GM21825 (cell line): ENCODE measurements around the gene ELAC1.

Source experiments
- ATAC-seq: cut with Tn5 transposase; IDR thresholded peaks from one replicate; pipeline ENCODE4 v1.9.1; 2021; ENCODE audit warnings: mild to moderate bottlenecking, moderate library complexity; ENCODE audit not compliant: unreplicated experiment

Gene ELAC1

DNA sequence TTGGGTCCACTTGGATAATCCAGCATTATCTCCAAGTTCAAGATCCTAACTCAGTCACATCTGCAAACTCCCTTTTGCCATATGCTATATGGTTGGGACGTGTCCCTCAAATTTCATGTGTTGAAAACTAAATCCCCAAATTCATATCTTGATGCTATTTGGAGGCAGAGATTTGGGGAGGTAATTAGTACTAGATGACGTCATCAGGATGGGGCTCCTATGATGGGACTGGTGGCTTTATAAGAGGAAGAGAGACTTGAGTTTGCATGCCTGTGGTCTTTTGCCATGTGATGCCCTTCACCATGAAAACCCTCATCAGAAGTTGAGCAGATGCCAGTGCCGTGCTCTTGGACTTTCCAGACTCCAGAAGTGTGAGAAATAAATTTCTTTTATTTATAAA lies 45.4 kb downstream of the ELAC1 start:
- ATAC-seq = no peak

- no peak for ATAC-seq
Observed at GRCh38 chr18:51017140-51017879, 49.5 kb downstream of the ELAC1 start.

GRCh38 chr18:51020536-51020935 lies 52.7 kb downstream of the ELAC1 start:
- ATAC-seq = no peak

- no peak for ATAC-seq
Observed at GRCh38 chr18:51021226-51021965, 53.6 kb downstream of the ELAC1 start.

DNA sequence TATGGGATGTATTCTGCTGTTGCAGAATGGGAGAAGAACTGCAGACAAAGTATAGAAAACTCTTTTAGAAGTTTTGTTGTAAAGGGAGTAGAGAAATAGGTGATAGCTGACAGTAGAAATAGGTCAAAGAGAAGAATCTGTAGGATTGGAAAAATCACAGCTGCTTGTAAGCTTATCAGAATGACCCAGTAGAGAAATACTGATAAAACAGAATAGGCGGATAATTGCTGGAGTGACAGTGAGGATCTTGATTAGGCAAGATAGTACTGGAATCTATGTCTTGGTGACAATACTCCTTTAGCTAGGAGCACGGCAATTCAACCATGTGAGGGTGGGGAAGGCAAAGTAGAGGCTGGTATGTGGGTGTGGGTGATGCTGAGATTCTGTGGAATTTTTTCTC lies 57.7 kb downstream of the ELAC1 start:
- ATAC-seq = no peak

DNA sequence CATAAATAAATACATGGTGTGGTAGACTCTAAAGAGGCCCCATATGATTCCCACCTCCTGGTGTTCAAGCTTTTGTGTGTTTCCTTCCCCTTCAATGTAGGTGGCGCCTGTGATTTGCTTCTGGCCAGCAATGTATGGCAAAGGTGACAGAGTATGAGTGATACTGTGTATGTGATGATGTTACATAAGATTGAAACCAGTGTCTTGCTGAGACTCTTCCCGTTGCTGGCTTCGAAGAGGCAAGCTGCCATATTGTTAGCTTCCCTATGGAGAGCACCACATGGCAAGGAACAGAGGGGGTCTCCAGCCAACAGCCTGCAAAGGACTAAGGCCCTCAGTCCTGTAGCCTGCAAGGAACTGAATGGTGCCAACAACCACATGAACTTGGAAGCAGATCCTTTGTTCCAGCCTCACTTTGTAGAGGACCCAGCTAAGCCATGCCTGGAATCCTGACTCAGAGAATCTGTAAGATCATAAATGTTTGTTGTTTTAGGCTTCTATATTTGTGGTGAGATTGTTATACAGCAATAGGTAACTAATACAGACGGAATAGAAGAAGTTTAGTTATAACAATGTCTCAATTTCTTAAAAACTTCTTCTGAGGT lies 60.5 kb downstream of the ELAC1 start:
- no peak for ATAC-seq

- ATAC-seq = no peak
Observed at GRCh38 chr18:51029378-51029693, 61.5 kb downstream of the ELAC1 start.

GRCh38 chr18:51029694-51030536 lies 62.1 kb downstream of the ELAC1 start, which contains the start of gene SMAD4:
SMAD4 (plus strand) TSS chr18:51030213; CDS start chr18:51047047, 16,834 bp downstream.
- peak; percentile 73 for ATAC-seq

DNA sequence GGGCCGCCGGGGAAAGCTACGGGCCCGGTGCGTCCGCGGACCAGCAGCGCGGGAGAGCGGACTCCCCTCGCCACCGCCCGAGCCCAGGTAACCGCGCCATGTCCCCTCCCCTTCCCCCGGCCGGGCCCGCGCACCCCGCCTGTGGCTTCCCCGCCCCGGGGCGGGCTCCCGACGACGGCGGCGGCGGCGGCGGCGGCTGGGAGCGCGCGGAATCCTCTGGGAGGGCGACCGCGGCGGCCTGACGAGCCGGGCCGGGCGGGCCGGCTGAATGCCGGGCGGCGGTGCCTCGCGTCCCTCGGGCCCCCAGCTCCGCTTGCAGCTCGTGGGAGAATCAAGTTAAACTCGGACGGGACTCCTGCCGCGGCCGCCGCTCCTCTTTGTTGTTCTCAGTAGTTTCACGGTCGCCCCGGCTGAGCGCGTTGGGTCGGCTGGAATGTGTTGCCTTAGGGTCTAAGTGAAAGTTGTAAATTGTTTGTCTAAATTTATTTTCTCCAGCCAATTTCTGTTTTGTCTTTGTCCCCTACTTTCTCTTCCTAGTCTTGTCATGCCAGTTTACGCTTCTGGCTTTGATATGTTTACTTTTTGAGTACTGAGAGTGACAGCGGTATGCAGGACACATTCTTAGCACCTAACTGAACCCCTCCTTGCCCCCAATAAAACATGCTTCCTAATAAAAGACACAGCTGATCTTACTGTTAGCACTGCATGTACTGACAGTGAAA lies 62.9 kb downstream of the ELAC1 start:
- ATAC-seq = peak; percentile 59

GRCh38 chr18:51032193-51032592 lies 64.4 kb downstream of the ELAC1 start:
- no peak for ATAC-seq

DNA sequence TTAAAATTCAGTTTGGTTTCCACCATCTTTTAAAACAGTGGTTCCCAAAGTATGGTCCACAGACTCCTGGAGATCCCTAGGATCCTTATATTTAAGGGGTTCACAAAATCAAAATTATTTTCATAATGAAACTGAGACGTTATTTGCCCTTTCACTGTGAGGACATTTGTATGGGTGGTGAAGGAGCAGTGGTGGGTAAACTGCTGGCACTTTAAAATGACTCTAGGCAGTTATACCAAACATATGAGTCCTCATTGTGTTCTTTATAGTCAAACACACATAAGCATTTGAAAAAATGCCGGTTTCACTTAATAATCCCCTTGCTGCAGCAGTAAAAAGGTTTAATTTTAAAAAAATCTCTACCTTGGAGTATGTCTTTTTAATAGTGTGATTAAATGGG lies 69.4 kb downstream of the ELAC1 start:
- ATAC-seq = no peak
